DMS53 (cell line): ENCODE data around the gene ZNF80.
"Not testable (repeated sequence)": the region's sequence is repeated elsewhere in the genome, so short reads cannot be mapped to it uniquely, and the experiment has no call there.

Experiments used
- DNase-seq: peaks from one replicate; lab custom pipeline; 2025; lab: John Stamatoyannopoulos, UW

Gene ZNF80

DNA sequence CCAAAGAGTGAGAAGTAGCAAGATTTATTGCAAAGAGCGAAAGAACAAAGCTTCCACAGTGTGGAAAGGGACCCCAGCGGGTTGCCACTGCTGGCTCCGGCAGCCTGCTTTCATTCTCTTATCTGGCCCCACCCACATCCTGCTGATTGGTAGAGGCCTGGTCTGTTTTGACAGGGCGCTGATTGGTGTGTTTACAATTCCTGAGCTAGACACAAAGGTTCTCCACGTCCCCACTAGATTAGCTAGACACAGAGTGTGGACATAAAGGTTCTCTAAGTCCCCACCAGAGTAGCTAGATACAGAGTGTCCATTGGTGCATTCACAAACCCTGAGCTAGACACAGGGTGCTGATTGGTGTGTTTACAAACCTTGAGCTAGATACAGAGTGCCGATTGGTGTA lies at the start of gene ZNF80:
Gene ZNF80, minus strand, starts transcription at position 101 of the 400 bp plus-strand sequence. CDS start 504 bp downstream, outside the sequence.
- DNase-seq: not testable (repeated sequence)

DNA sequence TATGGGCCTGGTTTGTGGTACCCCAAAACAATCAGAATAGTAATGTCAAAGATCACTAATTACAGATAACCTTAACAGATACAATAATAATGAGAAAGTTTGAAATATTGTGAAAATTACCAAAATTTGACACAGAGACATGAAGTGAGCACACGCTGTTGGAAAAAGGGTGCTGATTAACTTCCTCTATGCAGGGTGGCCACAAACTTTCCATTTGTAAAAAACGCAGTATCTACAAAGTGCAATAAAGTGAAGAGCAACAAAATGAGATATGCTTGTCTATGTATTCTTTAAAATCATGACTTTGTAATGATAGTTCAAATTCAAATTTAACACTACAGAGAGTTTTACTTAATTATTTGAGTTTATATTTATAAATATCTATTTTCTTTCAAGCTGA lies 48.9 kb upstream of the ZNF80 start:
- no peak for DNase-seq

- DNase-seq: no peak
Observed at GRCh38 chr3:114285648-114286230, 48.4 kb upstream of the ZNF80 start.

DNA sequence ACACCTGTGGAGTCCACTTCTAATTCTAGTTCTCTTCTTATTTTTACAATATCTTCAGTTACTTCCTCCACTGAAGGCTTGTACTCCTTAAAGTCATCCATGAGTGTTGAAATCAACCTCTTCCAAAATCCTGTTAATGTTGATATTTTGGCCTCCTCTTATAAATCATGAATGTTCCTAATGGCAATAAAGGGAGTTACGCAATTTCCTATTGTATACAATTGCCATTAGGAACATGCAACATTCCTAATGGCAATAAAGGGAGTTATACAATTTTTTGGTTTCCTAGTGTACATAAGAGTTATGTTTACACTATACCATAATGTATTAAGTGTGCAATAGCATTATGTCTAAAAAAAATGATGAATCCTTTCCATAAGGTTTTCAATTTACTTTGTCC lies 47.3 kb upstream of the ZNF80 start:
- DNase-seq: no peak

DNA sequence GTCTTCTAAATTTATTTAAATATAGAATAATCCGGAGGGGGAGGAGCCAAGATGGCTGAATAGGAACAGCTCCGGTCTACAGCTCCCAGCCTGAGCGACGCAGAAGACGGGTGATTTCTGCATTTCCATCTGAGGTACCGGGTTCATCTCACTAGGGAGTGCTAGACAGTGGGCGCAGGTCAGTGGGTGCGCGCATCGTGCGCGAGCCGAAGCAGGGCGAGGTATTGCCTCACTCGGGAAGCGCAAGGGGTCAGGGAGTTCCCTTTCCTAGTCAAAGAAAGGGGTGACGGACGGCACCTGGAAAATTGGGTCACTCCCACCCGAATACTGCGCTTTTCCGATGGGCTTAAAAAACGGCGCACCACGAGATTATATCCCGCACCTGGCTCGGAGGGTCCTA lies 39.5 kb upstream of the ZNF80 start:
- DNase-seq: not testable (repeated sequence)

DNA sequence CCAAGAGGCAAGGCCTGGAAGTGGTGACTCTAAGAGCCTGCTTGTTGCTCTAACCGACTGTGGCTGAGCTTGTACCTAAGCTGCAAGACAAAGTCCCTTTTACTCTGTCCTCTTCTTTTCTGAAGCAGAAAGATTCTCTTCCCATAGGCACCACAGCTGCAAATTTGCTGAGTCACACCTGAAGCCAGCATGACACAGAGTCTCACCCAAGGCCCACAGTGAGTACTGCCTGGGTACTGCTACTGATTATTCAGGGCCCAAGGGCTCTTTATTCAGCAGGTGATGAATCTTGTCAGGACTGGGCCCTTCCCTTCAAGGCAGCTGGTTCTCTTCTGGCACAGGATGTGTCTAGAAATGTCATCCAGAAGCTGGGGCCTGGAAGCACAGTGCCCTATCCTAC lies 37.6 kb upstream of the ZNF80 start:
- peak; percentile 46 for DNase-seq

DNA sequence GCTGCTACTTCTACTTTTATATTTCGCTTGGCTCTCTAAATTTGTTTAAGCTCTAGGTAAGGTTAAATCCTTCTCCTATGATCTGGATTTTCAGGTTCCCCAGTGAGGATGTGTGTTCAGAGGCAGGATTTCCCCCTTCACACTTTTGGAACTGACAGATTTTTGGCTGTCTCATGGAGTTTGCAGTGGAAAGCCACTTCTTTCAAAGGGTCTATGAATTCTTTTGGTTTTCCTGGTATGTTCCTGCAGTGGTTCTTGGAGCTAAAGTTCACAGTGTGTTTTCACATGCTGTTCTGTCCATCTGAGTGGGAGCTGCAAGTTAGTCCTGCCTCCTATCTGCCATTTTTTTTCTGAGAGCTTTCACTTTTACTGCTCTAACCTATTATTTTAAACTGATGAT lies 34.9 kb upstream of the ZNF80 start:
- DNase-seq: no peak

DNA sequence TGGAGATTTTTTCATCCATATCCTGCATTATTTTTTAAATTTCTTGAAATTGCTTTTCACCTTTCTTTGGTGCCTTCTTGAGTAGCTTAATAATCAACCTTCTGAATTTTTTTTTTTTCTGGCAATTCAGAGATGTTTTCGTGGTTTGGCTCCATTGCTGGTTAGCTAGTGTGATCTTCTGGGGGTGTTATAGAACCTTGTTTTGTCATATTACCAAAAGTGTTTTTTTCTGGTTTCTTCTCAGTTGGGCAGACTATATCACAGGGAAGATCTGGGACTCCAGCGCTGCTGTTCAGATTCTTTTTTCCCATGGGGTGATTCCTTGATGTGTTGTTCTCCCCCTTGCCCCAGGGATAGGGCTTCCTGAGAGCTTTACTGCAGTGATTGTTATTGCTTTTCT lies 32.6 kb upstream of the ZNF80 start:
- DNase-seq: no peak

GRCh38 chr3:114260152-114260551 lies 22.8 kb upstream of the ZNF80 start:
- DNase-seq: no peak

DNA sequence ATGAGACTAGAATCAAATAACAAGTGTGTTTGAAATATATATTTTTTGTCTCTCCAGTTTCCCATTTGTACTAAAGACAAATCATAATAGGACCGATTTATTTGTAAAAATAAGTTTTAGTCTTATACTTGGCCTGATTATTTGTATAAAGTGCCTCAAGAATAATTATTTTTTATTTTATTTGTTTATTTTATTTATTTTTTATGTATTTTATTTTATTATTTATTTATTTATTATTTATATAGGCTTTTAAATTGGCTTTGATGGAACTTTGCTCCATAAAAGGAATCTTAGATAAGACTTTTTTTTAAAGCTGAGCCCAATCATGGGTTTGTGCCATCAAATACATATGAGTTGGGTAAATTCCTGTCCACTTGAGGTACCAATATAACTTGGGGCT lies 22.2 kb upstream of the ZNF80 start:
- no peak for DNase-seq

DNA sequence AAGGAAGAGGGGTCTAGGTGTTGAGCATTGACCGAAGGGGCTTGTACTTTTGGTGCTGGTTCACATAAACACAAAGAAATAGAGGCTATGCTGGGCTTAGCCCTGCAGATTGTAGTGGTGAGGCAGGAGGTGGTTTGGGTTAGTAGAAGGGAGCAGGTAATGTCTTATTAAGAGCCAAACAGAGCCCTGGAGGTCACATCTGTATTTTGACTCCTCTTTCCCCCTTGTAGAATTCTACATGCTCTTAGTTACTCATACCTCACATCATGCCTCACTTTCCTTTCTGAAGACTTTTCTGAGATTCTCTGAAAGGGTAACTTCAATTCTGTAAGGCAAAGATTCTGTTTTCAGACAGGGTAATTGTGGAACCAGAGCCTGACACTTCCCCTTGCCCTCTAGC lies 16.1 kb upstream of the ZNF80 start:
- DNase-seq: no peak

DNA sequence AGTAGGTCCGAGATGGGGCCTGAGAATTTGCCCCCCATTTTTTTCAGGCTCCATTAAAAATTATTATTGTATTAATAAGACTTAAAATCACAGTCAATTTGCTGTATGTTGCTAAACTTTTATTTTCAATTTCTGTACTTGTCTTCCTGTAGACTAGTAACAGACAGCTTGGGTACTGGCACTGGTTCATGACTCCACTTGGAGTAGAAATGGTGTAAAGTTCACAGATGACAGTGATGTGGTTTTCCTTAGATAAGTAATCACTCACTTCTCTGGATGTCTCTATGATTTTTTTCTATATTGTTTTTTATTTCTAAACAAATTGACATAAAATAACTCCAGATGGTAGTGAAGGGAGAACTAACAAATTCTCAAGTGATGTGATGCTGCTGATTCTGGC lies 15.6 kb upstream of the ZNF80 start:
- no peak for DNase-seq

GRCh38 chr3:114242947-114243346 lies 5.6 kb upstream of the ZNF80 start:
- no peak for DNase-seq

DNA sequence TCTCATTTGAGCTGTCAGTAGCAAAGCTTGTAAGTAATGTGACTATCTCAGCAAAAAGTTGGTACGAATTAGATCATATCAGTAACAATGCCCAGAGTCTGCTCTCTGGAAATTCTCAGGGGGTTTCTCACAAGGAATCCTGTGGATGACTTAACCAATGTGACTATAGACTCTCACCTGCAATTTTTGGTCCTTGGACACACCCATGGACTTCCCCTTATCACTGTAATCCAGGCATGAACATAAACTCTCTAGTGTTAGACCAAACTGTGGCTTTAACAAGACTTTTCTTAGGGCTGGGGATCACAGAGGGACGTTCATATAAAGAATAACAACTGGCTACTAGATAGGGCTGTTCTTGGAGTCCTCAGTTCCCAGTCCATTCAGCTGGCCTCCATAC lies 3.9 kb upstream of the ZNF80 start:
- no peak for DNase-seq

DNA sequence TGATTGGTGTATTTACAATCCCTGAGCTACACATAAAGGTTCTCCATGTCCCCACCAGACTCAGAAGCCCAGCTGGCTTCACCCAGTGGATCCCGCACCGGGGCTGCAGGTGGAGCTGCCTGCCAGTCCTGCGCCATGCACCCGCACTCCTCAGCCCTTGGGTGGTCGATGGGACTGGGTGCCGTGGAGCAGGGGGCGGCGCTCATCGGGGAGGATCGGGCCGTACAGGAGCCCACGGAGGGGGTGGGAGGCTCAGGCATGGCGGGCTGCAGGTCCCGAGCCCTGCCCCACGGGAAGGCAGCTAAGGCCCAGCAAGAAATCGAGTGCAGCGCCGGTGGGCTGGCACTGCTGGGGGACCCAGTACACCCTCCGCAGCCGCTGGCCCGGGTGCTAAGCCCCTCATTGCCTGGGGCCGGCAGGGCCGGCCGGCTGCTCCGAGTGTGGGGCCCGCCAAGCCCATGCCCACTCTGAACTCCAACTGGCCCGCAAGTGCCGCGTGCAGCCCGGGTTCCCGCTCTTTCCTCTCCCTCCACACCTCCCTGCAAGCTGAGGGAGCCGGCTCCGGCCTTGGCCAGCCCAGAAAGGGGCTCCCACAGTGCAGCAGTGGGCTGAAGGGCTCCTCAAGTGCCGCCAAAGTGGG lies 888 bp upstream of the ZNF80 start:
- DNase-seq: not testable (repeated sequence)

DNA sequence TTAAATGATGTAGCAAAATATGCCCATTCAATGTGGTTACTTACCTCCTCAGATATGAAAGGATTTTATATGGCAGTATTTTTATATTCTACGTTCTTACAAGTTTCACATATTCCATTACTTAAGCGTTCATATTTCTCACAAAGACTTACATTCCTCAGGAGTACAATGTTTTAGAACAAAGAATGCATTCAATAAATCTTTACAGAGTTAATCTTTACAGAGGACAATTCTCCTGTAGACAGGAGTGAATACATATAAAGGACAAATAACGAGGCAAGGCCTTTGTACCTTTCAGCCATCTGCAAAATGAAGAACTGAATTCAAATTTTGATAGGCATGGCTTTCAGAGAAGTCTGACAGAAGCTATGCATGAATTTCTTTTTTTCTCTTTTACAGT lies 1.9 kb downstream of the ZNF80 start:
- no peak for DNase-seq

- DNase-seq: no peak
Observed at GRCh38 chr3:114234745-114235144, 2.6 kb downstream of the ZNF80 start.

DNA sequence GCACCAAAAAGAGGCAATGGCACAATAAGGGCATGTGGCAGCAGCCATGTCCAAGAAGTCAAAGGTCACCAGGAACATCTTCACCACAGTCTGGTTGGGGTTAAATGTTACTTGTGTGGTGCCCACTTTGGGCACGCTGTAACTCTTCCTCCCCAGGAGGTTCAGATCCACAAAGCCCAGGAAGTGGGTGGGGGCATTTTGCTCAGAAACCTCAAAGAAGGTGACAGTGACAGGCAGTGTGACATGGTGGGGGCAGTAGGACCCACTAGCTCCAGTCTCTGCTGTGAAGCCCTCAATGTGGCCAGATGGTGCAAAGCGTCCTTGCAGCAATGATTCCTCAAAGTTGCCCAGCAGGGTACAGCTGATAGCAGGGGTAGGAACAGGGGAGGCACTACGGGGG lies 5.8 kb downstream of the ZNF80 start:
- no peak for DNase-seq

DNA sequence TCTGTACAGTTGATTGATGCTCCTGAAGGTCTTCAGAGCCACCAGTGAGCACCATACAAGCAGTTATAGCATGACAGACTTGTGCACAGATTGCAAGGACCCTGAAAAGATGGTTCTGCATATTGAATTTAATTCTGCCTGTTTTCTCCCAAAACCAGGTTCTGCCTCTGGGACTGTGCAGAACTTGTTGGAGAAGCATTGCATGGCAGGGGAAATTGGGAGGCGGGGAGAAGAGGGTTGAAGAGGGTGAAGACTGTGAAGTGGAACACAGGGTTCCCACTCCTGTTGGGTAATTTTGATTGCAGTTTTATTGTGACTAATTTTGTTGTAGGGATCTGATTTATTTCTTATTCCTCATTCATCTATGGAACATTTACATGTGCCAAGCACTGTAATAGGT lies 10.3 kb downstream of the ZNF80 start:
- DNase-seq: no peak

- DNase-seq: no peak
Observed at GRCh38 chr3:114226313-114226712, 11.1 kb downstream of the ZNF80 start.

DNA sequence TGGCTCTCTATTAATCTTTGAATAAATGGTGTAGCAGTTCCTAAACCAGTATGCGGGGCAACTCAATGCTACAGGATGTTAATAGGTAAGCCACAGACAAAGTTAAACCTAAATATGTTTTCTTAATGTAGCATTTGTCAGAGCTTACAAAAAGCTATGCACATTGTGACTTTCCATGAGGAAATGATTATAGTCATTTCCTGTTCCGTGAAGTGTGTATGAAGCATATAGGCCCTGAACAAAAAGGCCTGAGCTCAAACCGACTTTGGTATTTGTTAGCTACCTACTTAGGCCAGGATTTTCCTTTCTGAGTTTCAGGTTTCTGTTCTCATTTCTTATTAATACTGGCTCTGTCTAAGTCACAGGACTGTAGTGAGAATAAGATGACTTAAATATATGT lies 14.2 kb downstream of the ZNF80 start:
- no peak for DNase-seq

DNA sequence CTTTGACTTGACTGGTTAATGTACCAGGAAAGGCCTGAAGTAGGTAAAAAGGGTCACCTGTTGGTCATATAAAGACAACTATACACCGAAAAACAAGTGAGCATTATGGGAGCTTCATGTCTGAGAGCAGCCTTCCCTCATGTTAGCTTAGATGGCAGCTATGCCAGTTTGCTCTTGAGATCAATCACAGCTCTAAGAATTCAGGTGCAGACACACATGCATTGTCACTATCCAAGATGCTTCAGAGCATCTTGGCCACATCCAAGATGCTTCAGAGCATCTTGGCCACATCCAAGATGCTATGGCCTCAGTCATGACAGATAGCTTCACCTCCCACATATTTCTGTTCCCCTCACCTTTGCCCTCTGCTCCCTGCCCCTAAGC lies 15.5 kb downstream of the ZNF80 start:
- no peak for DNase-seq

DNA sequence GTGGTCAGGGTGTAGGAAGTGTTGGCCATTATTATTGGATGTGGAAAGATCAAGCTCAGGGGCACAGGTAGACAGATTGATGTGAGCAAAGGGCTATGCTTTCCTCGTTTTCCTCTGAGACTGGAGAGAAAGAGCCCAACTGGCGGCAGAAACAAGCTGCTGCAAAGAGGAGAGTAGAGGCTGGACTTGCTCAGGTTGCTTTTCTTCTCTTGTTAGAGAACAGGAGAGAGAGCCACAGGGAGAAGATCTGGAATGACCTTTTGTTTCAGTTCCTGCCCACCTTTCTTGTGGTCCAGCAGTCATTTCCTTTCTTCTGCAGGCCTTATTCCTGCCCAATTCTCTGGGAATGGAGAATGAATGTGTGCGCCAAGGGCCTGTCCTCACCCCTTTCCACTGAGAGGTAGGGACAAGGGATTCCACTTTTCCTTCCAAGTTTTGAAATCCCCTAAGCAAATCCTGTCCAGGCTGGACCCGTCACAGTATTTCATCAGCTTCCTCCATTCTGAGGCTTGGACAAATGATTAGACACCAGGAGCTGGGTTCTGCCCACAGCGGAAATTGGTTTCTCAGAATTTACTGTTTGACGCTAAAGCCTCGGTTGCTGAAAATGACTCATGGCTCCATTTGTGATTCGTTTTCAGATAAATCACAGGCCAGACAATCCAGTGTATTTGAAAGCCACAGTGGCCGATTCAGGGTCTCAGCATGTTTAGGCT lies 16.1 kb downstream of the ZNF80 start:
- no peak for DNase-seq

GRCh38 chr3:114219741-114220140 lies 17.6 kb downstream of the ZNF80 start:
- no peak for DNase-seq
